HG02571 (cell line): ENCODE results near the gene SLC23A3.

Experiments used
- ATAC-seq: cut with Tn5 transposase; IDR thresholded peaks from one replicate; pipeline ENCODE4 v1.9.1; 2021; ENCODE audit warnings: mild to moderate bottlenecking, moderate library complexity; ENCODE audit not compliant: unreplicated experiment

The SLC23A3 gene

GRCh38 chr2:219176818-219177551 is 7.2 kb upstream of the SLC23A3 start, which contains the start of gene CNPPD1:
CNPPD1 (minus strand) TSS chr2:219176925; CDS start chr2:219176828, 97 bp downstream.
- peak; percentile 62 for ATAC-seq

- ATAC-seq: peak; percentile 17
These were observed 6.3 kb upstream of the SLC23A3 start for GRCh38 chr2:219175928-219176817.

DNA sequence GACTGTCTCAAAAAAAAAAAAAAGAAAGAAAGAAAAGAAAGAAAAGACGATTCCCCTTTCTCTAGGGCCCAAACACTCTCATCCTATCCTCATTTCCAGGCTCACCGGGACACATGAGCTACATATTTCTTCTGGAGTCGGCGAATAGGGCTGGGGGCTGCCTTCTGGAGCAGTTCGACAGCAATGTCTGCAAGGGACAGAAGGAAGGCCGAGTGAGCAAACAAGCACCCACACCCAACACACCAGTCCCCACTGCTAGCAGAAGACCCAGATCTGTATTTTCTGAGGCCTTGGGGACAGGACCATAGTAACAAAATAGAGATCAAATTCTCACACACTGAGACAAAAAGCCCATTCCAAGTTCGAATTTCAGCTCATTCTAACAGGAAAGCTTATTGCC is 5.7 kb upstream of the SLC23A3 start:
- ATAC-seq: no peak

DNA sequence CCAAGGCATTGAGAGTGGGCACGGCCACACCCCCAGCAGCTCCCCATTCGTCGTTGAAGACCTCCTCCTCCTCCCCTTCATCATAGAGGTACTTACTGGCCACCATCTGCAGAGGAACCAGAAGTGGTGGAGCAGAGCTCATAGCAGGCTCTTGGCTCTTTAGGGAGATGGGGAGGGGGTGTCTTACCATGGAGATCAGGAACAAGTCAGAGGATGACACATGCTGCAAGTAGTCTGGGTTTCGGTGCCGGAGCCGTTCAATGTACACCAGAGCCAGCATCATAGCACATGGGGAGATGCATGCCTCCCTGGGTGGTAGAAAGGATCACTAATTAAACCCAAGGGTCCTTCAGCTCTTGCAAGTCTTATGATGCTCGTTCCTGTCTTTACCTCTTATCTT is 5.0 kb upstream of the SLC23A3 start:
- ATAC-seq: no peak

GRCh38 chr2:219174146-219174545 is 4.3 kb upstream of the SLC23A3 start:
- no peak for ATAC-seq

- no peak for ATAC-seq
These were observed 3.3 kb upstream of the SLC23A3 start for GRCh38 chr2:219173176-219173575.

DNA sequence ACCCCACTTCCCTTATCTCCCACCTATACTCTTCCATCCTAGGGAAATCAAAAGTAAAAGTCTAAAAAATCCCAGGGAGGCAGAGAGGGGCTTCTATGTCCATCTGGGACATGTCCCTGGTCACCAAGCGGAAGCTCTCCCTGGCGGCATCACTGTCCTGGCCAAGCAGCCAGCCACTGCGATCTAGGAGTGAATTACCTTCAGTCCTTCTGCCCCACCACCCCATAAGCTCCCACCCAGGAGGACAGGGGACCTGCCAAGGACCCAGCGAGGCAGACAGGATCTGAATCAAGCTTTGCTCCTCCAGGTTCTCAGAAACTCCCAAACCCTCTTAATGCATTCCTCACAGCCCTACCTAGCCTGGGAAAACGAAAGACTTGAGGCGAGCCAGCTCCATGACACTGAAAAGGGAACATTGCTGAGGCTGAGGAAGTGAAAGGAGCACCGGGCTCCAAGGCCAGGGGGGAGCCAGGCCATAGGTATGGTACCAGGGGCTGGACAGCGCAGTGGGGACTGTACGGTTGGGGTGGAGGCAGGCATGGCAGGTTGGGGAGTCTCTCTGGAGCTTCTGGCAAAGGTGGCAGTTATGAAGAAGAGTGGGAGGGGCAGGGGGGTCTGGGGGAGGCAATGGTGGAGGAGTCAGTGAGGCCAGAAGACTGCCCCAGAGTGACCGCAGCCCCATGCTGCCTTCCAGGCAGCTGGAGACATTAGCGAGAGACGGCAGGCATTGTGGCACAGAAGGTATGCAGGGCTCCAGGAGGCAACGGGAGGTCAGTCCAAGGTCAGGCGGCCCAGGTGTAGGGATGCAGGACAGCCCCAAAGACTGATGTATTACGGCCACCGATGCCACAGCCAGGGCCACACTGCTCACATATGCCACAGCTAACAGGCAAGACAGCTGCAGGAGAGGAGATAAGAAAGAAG is 2.7 kb upstream of the SLC23A3 start:
- no peak for ATAC-seq

- no peak for ATAC-seq
These were observed 1.4 kb upstream of the SLC23A3 start for GRCh38 chr2:219171231-219171651.

DNA sequence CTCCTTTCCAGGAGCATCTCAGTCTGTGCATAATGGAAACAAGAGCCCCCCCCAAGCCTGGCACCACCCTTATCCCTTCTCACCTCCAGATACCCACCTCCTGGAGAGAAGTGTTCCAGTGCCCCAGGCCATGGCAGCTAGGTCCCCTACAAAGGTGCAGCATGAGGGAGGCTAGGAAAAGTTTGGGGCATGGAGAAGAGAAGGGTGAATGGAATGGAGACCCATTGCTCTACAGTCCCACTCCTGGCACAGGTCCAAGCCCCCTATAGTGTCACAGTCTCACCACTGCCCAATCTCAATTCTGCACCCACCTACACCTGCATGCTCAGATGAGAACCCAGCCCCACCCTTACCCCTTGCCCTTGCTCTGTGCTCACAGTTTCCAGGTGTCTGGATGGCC is 897 bp downstream of the SLC23A3 start:
- no peak for ATAC-seq

DNA sequence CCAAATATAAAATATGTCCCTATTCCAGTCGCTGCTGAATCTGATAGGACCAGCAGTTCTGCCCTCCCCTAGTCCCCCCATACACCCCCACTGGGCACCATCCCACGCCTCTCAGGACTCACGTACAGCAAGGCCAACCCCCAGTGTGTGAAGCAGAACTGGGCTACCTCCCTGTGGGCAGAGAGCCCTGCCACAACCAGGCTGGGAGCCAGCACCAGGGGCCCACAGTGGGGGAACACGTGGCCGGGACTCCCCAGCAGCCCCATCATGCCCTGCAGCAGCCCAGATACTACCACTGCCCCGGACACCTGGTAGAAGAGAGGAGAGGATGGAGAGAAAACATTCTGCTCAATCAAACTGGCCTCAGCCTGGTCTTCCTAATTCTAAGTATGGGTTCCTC is 1.3 kb downstream of the SLC23A3 start:
- no peak for ATAC-seq

GRCh38 chr2:219167997-219168396 is 1.8 kb downstream of the SLC23A3 start:
- no peak for ATAC-seq

GRCh38 chr2:219165058-219165911 is 4.5 kb downstream of the SLC23A3 start:
- ATAC-seq: no peak

DNA sequence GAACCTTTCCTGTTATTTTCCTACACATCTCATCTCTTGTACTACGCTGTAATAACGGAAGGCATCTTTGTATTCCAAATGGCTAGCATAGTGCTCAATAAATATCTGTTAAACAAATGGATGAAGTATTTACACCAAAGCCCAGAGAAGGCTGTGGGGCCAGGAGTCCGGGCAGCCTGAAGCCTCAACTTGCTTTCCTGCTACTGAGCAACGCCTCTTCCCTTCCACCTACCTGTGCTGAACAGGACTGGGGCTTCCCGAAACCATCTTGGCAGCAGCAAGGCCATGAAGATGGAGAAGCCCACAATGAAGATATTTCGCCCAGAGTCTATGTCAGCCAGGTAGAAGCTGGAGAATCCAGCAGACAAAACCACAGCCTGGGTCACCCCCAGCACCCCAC is 6.7 kb downstream of the SLC23A3 start:
- ATAC-seq: no peak

- ATAC-seq: no peak
These were observed 8.7 kb downstream of the SLC23A3 start for GRCh38 chr2:219161097-219161496.

GRCh38 chr2:219160186-219161017 is 9.4 kb downstream of the SLC23A3 start, which contains the start of gene NHEJ1:
NHEJ1 (minus strand) TSS chr2:219160815; CDS start chr2:219158362, 2,453 bp downstream.
- ATAC-seq: peak; percentile 84

DNA sequence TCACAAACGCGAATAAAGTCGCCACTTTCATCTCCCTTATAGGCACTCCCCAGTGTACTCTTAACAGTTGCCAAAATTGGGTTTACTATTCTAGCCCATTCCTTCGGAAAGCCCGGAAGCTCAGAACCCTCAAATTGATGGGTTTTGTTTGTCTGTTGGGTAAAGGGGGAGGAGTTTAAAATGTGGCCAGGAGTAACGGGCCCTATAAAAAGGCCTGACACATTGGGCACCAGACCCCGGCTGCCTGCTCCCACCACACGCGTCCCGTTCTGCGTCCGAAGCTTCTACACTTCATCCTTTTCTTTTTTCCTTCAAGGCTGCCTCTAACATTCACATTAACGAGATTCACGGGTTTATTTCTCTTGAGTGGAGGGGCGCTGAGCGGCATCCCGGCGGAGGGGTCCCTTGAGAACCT is 10.1 kb downstream of the SLC23A3 start:
- ATAC-seq: no peak

GRCh38 chr2:219158586-219158985 is 11.2 kb downstream of the SLC23A3 start:
- ATAC-seq: no peak

DNA sequence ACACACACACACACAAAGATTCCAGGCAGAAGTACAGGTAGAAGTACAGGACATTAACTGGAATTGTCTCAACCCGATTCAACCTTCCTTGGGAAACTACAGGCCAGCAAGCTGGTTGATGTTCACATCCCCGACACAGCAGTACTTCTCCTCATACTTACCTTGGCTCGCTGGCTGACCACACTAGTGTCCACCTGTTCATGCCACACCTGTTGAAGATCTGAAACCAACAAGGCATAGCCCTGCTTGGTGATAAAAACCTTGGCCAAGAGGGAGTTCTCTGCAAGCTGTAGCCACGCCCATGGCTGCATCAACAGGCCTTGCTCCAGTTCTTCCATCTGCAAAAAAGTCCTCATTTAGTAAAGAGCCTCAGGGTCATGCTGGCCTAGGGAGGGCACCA is 11.8 kb downstream of the SLC23A3 start:
- no peak for ATAC-seq

DNA sequence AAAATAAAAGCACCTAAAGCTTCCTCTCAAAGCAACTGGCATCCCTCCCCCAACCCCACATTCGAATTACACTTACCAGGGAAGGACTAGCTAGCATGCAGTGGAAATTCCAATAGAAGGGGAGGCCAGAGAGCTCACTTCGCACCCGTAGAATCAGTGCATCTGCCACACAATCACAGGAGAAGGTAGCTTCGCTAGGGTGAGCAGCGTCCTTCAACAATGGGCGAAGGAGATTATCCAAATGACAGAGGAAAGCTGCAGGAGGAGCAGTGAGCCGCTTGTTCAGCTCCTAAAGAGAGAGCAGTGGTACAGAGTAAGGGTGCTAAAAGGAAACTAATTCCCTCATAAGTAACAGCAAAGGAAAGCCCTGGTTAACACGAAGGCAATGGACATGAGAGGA is 12.4 kb downstream of the SLC23A3 start:
- no peak for ATAC-seq
